Kasumi-1 (cell line): ENCODE measurements around the gene SLC35F3.
A peak's percentile ranks its signal among the peaks of the same experiment; 100 is the strongest.
"Not testable (repeated sequence)": the region's sequence is repeated elsewhere in the genome, so short reads cannot be mapped to it uniquely, and the experiment has no call there.

Experiments
- DNase-seq, 2 experiments: peaks; one replicate each; lab custom pipeline; 2025; lab: John Stamatoyannopoulos, UW

SLC35F3 gene

DNA sequence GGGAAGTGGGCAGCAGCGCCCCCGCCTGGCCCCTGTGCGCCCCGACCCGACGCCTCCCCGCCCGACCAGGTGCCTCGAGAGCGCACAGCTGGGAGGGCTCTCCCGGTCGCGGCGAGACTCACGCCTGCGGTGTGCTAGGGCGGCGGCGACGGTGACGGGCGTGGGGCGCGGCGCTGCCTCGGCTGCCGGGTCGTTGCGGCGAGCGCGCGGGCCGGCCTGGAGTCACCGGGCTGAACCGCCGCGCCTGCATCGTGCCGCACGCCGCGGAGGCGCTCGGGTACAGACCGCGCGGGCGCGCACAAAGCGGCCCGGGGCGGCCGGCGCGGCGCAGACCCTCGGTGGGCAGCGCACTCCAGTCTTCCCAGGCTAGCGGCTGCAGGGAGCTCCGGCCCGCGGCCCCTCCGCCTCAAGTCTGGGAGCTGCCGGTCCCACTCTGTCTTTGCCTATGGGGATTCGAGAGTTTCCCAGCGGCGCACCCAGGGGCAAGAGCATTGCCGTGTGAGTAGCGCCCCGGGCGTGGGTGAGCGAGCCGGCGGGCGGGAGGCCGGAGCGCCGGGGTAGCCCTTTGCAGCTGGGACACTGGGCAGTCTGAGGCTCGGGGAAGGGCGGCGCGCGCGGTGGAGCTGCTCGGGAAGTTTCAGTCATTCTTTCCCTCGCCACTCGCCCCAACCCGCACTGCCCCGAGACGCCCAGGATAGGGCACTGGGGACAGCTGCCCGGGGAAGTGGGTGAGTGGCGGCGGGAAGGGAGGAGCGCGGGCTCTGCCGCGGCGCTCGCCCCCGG is at the start of gene SLC35F3:
SLC35F3 (plus strand) TSS at position 44 of the 783 bp plus-strand sequence.
- DNase-seq, result peak; percentile 2 to 16

DNA sequence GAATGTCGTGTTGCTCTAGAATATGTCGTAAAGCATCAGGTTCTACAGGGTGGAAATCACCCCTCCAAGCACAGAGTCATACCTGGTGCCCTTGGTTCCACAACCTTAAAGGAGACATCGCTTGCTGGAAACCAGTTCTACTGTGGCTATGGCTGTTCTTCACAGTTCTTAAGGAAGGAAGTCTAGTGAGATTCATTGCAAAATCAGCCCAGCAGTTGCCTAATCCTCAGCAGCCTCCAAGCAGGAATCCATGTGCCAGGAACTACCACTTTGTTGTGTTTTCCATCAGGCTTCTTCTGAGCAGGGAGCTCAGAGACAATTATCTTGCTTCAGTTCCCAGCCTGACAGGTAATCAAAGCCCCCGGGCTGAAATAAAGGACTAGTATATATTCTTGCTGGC is 45.0 kb upstream of the SLC35F3 start:
- peak; percentile 13 to 19 for DNase-seq

DNA sequence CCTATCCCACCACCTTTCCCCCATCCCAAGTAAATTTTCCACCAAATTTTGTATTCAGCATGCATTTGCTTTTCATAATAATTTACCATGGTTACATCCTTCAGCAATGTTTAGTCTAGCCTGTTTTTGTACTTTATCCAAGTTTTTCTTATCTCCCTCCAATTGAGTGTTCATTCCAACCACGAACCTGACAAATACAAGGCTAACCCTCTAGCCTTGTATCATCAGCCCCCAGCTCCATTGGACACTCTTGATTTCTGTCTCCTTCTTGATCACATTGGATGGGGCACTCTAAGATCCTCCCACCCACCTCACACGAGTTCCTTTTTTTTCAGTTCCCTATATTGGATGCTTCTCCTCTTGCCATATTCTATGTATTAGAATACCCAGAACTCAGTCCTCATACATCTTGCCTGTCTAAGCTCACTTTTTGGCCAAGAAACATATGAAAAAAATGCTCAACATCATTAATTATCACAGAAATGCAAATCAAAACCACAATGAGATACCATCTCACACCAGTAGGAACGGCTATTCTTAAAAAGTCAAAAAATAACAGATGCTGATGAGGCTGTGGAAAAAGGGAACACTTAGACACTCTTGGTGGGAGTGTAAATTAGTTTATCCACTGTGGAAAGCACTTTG is 40.5 kb upstream of the SLC35F3 start:
- peak; percentile 6 to 15 for DNase-seq

DNA sequence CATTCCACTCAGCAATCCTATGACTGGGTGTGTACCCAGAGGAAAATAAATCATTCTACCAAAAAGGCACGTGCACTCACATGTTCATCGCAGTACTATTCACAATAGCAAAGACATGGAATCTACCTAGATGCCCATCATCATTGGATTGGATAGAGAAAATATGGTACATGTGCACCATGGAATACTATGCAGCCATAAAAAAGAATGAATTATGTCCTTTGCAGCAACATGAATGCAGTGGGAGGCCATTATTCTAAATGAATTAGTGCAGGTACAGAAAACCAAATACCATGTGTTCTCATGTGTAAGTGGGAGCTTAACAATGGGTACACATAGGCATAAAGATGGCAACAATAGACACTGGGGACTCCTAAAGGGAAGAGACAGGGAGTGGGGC is 39.9 kb upstream of the SLC35F3 start:
- DNase-seq, result no peak

DNA sequence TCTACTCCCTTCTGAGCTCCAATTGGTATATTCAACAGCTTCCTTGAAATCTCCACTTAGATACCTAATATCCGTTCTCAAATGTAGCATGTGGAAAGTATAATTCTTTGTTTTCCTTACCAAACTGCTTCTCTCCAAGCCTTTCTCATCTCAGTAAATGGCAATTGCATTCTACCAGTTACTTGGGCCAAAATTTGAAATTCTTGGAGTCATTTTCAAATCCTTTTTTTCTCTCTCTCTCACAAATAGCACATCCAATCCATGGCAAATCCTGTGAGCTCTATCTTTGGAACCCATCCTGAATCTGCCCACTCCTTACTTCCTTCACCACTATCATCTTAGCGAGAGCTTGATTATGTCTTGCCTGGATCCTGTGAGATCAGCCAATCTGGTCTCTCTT is 39.3 kb upstream of the SLC35F3 start:
- no peak for DNase-seq

DNA sequence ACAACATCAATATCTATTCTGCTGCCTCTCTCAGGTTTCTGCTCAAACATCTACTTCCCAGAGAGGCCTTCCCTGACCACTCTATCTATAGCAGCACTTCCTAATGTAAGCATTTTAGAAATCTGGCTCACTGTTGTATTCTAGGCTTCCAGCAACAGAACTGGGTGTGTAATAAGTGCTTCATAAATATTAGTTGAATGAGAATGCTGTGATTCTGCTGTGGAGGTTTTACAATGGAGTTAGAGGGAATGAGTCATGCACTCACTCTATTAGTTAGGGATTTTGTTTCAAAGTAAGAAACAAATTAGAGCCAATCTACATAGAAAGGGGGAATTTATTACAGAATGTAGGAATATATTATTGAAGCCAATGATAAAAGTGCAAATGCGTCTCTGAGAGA is 38.6 kb upstream of the SLC35F3 start:
- no peak for DNase-seq

DNA sequence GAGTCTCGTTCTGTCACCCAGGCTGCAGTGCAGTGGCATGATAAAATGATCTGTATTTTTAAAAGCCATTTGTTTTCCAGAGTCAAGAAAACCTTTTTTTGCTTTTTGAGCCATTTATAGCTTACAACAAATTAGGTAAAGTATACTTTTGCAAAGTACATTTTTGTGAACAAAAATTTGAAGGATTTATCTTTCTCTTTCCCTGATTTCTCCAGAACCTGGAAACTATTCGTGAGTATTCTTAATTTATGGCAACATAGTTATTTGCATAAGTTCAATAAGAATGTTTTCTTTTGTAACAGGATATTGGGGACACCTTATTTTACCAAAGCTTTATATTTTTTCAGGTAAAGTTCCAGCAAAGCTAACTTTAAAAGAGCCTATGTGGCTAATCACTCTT is 37.4 kb upstream of the SLC35F3 start:
- DNase-seq, result no peak

DNA sequence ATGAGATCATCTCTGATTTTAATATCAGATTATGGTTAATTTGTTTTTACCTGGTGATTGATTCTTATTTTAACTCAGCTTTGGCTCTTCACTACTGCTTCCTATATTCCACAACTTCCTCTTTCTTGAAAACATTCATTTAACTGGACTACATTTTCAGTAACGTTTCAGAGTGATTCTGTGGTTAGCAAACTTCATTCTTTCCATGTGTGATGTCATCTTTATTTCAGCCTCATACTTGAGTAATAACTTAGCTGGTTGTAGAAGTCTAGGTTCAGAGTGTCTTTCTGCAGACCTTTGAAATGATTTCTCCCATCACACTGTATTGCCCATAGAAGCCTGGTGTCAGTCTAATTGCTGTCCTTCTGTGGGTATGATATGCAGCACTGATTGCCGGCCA is 36.0 kb upstream of the SLC35F3 start:
- peak; percentile 90 for DNase-seq

DNA sequence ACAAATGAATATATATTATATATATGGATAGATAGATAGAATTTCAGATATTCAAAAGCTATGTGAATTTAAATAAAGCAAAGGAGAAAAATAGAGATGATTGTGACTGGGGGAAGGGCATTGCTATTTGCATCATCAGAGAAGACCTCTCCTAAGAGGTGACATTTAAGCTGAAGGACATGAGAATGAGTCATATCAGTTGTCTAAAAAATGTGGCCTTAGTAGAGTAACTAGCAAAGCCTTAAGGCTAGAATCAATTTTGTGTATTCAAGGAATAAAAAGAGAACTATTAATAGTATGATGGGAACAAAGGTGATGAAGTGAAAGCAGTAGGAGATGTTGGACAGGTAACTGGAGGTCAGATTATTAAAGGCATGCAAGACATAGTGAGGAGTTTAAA is 34.8 kb upstream of the SLC35F3 start:
- DNase-seq, result no peak

DNA sequence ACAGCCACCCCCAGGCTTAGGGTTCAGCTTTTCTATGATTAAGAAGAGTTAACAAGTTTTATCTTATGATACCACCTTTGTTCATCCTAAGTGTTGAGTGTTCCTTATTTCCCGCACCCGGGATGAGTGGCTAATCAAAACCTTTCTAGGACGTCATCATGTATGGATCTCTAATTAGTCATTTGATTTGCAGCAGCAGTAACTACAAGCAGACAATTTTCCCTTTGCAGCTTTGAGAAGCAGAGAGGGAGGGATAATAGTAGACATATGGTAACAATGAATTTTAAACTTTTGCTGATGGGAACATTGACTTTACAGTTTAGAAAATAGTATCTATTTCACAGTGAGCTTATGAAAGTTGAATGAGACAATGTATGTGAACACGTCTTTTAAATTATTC is 30.8 kb upstream of the SLC35F3 start:
- no peak for DNase-seq

DNA sequence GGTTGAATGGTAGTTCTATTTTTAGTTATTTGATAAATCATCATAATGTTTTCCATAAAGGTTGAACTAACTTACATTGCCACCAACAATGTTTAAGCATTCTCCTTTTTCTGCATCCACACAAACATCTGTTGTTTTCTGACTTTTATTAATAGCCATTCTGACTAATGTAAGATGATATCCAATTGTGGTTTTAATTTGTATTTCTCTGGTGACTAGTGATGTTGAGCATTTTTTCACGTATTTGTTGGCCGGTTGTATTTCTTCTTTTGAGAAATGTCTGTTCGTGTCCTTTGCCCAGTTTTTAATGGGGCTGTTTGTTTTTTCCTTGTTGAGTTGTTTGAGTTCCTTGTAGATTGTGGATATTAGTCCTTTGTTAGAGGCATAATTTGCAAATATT is 24.6 kb upstream of the SLC35F3 start:
- DNase-seq, result no peak

DNA sequence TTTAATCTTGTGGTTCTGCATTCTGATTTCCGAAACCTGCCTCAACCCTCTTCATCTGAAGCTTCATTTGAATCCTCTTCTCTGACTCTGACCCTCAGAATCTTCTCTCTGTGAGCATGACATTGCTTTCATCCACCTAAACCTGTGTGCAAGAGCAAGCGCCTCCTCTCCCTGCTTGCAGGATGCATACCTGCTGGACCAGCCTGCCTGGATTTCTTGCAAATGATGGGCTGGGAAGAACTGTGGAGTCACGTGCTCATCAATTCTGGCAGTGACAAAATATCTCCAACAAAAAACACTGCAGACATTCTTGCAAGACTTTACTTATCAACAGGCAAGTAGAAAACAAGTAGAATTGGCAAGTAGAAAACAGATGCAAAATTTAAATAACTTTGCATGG is 20.8 kb upstream of the SLC35F3 start:
- DNase-seq, result no peak

DNA sequence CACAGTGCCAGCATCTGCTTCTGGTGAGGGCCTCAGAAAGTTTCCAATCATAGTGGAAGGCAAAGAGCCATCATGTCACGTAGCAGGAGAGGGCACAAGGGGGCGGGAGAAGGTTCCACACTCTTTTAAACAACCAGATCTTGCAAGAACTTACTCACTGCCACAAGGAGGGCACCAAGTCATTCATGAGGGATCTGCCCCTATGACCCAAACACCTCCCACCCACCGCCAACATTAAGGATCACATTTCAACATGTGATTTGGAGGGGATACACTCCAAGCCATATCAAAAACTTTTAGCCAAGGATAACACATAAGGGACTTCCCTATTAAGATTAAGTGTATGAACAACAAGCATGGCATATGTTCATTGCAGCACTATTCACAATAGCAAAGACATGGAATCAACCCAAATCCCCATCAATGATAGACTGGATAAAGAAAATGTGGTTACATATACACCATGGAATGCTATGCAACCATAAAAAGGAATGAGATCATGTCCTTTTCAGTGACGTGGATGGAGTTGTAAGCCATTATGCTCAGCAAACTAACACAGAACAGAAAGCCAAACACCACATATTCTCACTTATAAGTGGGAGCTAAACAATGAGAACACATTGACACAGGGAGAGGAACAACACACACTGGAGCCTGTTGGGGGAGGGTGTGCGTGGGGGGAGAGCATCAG is 19.9 kb upstream of the SLC35F3 start:
- no peak for DNase-seq

DNA sequence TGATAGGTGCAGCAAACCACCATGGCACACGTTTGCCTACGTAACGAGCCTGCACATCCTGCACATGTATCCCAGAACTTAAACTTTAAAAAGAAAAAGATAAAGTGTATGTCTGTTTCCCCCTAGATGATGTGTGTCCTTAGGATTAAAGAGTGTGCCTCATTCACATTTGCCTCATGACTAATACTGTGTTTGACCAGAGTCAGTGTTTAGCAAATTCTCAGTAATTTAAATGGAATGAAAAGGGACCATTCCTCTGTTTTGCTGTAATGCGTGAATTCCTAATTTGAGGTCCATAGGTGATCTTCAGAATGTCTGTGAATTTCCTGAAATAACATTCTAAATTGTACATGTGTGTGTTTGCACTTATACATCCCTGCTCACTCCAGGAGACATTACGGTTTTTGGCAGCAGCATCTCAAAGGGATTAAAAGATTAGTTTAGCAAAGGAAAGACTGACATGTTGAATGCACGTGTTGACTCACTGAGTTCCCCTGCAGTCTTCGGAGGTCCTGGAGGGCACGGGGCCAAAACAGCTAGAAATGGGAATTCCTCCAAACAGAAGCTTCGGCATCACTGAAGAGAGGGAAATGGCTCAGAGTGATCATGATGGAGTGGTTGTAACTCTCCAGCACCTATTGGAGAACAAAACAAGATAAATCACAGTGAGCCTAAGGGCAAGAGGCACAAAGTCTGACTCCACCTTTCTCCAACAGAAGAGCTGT is 19.1 kb upstream of the SLC35F3 start:
- DNase-seq, result no peak

DNA sequence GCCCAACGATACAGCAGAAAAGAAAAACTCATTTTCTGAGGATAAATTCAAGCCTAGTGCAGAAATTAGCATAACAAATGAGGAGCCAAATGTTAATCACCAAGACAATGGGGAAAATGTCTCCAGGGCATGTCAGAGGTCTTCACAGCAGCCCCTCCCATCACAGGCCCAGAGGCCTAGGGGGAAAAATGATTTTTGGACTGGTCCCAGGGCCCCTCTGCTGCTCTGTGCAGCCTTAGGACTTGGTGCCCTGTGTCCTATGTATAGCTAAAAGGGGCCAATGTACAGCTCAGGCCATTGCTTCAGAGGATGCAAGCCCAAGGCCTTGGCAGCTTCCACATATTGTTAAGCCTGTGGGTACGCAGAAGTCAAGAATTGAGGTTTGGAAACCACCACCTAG is 13.3 kb upstream of the SLC35F3 start:
- DNase-seq, result not testable (repeated sequence)

DNA sequence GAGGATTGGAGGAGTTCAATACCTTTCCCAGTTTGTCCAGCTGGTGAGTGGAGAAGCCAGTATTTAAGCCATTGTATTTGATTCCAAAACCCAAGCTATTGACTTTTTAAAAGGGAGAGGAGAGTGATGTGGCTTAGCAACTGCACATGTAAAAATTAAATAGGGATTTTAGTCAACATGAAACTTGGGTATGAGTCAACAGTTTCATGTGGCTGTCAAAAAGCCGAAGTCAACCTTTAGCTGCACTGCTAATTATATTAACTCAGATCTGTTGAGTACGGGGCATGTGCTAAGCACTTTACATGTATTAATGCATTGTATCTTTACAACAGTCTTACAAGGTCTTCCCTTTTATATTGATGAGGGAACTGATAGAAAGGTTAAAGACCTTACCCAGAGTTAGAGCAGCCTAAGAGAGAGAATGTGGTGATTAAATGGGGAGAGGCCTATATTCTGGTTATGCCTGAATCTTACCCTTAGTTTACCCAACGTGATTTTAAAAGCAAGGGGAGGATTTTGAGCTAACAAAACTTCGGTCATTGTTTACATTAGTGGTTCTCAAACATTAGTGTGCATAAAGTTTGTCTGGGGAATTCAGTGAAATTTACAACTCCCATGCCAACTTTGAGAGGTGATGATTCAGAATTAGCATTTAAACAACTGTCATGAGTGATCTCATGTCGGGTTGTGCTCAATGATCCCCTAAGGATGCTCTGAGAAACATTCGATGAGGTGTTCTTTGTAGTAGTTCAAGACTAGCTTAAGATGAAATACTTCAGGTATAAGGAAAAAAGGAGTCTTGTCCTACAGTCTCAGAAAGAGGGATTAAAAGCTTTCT is 6.9 kb upstream of the SLC35F3 start:
- DNase-seq, result no peak

DNA sequence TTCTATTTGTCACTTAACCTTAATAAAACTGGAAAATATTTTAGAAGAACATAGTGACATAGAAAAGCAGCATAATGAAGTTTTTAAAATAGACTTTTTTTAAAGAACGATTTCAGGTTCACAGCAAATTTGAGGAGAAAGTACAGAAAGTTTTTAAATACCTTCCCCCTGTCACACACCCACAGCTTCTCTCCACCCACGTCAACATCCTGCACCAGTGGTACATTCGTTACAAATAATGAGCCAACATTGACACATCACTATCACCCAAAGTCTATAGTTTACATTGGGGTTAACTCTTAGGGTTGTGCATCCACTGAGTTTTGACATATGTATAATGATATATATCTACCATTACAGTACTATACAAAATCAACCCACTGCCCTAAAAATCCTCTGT is 3.0 kb upstream of the SLC35F3 start:
- DNase-seq, result no peak

DNA sequence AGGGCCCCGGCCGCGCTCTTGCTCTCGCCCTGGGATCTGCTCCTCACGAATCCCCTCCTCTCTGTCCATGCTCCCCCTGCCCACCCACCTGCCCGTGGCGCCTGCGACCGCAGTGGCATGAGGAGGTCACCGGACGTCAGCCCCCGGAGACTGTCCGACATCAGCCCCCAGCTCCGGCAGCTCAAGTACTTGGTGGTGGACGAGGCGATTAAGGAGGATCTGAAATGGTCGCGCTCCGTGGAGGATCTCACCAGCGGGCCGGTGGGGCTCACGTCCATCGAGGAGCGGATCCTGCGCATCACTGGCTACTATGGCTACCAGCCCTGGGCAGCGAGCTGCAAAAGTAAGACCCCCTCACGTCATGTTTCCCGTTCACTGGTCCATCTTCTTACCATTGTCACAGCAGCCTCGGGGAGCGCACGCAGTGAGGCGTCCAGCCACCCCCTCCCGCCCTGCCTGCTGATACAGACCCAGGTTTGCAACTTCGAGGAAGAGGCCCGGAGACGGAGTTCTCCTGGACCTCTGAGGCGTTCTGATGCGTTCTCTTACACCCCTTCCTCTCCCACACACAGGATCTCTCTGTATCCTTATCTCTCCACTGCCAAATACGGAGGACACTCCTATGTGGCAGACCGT is 1.1 kb downstream of the SLC35F3 start:
- DNase-seq, result no peak

DNA sequence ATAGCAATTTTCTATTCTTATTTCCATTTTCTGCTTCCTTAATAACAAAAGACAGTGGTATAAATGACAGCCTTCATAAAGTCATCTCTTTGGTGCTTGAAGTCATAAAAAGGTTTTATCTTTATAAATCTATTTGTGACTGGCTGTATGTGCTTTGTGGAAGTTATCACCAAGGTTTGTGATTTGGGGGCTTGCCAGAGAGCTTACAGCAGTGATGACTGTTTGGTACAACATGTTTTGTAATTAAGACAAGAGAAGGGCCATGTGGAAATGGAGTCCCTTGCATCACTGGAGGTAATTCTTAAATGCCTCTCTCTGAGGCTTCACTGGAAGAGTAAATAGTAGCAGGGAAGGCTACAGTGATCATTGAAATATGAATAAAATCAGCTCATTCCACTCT is 2.7 kb downstream of the SLC35F3 start:
- no peak for DNase-seq

DNA sequence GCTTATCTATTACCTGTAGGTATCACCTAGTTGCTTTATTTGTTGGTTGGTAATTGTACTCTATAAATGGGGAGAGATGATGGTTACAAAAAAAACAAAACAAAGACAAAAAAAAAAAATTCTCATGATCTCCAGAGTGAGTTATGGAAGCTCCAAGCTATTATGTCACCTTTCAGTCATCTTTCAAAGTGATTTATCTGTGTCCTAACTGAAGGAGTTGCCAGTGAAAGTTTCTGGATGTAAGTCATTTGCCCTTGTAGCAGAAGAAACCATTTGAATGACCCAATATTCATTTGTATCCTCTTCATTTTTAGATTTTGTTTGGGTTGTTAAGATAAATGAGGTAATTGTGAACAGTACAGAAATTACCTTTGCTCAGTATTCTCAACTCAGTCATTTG is 3.6 kb downstream of the SLC35F3 start:
- DNase-seq, result no peak

DNA sequence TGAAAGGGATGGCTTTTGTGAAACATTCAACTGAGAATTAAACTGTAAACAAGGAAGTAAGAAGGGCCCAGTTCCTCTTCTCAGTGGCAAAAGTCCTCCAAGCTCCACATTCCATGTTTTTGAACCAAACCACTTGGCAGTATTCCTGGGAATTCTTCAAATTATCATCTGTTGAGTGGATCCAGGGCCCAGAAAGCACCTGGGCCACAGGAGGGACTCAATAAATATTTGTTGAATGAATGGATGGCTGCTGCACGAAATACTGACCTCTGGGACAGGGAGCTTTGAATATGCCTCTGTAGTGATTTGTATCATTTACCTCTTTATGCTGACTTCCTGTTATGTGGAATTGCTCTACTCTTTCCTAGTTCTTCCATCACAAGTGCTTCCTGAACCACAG is 4.7 kb downstream of the SLC35F3 start:
- no peak for DNase-seq
